H9 (cell line): ENCODE results near the gene SPTBN2. TPM values are rescaled to one million over a fixed set of nuclear protein-coding genes. Genes with fewer than 3 reads are reported as not detected.

ENCODE experiments used
- DNase-seq: peaks from one replicate; pipeline ENCODE4 v3.0.0-alpha.2; 2017
- H2AFZ ChIP-seq: one replicate; pipeline ENCODE4 v1.6.1; 2013; ENCODE audit warnings: mild to moderate bottlenecking, low read length, control low read depth, moderate library complexity
- H2AK5ac ChIP-seq: 2 replicates; pipeline ENCODE4 v1.6.1; 2013; ENCODE audit warnings: low read length, control low read depth, mixed read lengths; ENCODE audit not compliant: insufficient read length
- H2BK120ac ChIP-seq: one replicate; pipeline ENCODE4 v1.6.1; 2013; ENCODE audit warnings: low read depth, mild to moderate bottlenecking, low read length, control low read depth, inconsistent platforms; ENCODE audit not compliant: poor library complexity, severe bottlenecking
- H2BK12ac ChIP-seq: 2 replicates; pipeline ENCODE4 v1.6.1; 2013; ENCODE audit warnings: low read length, control low read depth, mixed read lengths, low read depth; ENCODE audit not compliant: insufficient read length
- H2BK15ac ChIP-seq: 2 replicates; pipeline ENCODE4 v1.6.1; 2013; ENCODE audit warnings: low read depth, low read length, control low read depth
- H2BK20ac ChIP-seq: one replicate; pipeline ENCODE4 v1.6.1; 2013; ENCODE audit warnings: low read depth, mild to moderate bottlenecking, low read length, control low read depth, inconsistent platforms; ENCODE audit not compliant: poor library complexity, severe bottlenecking
- H2BK5ac ChIP-seq: 2 replicates; pipeline ENCODE4 v1.6.1; 2013; ENCODE audit warnings: low read length, control low read depth, mixed read lengths; ENCODE audit not compliant: insufficient read length
- H3K14ac ChIP-seq: 2 replicates; pipeline ENCODE4 v1.6.1; 2013; ENCODE audit warnings: low read length, control low read depth; ENCODE audit not compliant: insufficient read depth
- H3K18ac ChIP-seq: 2 replicates; pipeline ENCODE4 v1.6.1; 2013; ENCODE audit warnings: low read depth, mild to moderate bottlenecking, mixed read lengths, low read length, control low read depth; ENCODE audit not compliant: insufficient read length
- H3K23ac ChIP-seq: 2 replicates; pipeline ENCODE4 v1.6.1; 2013; ENCODE audit warnings: low read length, control low read depth, mixed read lengths, low read depth; ENCODE audit not compliant: insufficient read length
- H3K23me2 ChIP-seq: 2 replicates; pipeline ENCODE4 v1.6.1; 2013; ENCODE audit warnings: low read depth, mild to moderate bottlenecking, mixed read lengths, low read length, control low read depth; ENCODE audit not compliant: insufficient read length, poor library complexity, severe bottlenecking
- H3K27ac ChIP-seq: 2 replicates; pipeline ENCODE4 v1.5.1; 2013; ENCODE audit warnings: low read length, control low read depth, mixed read lengths, low read depth; ENCODE audit not compliant: insufficient read length
- H3K27me3 ChIP-seq: 2 replicates; pipeline ENCODE4 v1.6.1; 2013; ENCODE audit warnings: low read length, control low read depth, inconsistent platforms; ENCODE audit not compliant: insufficient read depth
- H3K4ac ChIP-seq: 2 replicates; pipeline ENCODE4 v1.6.1; 2013; ENCODE audit warnings: low read depth, mild to moderate bottlenecking, control low read depth, inconsistent platforms, low read length, moderate library complexity
- H3K4me1 ChIP-seq: 2 replicates; pipeline ENCODE4 v1.6.1; 2013; ENCODE audit warnings: low read length, control low read depth, inconsistent platforms; ENCODE audit not compliant: insufficient read depth
- H3K4me2 ChIP-seq: 2 replicates; pipeline ENCODE4 v1.6.1; 2013; ENCODE audit warnings: low read length, control low read depth, mixed read lengths; ENCODE audit not compliant: insufficient read length, insufficient read depth
- H3K56ac ChIP-seq: 2 replicates; pipeline ENCODE4 v1.6.1; 2013; ENCODE audit warnings: low read depth, mild to moderate bottlenecking, mixed read lengths, low read length, control low read depth; ENCODE audit not compliant: insufficient read length
- H3K79me1 ChIP-seq: 2 replicates; pipeline ENCODE4 v1.6.1; 2013; ENCODE audit warnings: low read depth, mild to moderate bottlenecking, moderate library complexity, low read length, control low read depth, inconsistent platforms; ENCODE audit not compliant: insufficient read depth, poor library complexity, severe bottlenecking
- H3K79me2 ChIP-seq: 2 replicates; pipeline ENCODE4 v1.6.1; 2013; ENCODE audit warnings: low read length, control low read depth, inconsistent platforms; ENCODE audit not compliant: insufficient read depth
- H3K9ac ChIP-seq: 2 replicates; pipeline ENCODE4 v1.6.1; 2013; ENCODE audit warnings: low read length, control low read depth, mixed read lengths; ENCODE audit not compliant: insufficient read length; ENCODE audit errors: extremely low read depth
- H3K9me3 ChIP-seq: one replicate; pipeline ENCODE4 v1.6.1; 2013; ENCODE audit warnings: low read depth, low read length, inconsistent platforms; ENCODE audit not compliant: control insufficient read depth
- H3T11ph ChIP-seq: one replicate; pipeline ENCODE4 v1.6.1; 2013; ENCODE audit warnings: mild to moderate bottlenecking, low read length, control low read depth, inconsistent platforms
- H4K20me1 ChIP-seq: one replicate; pipeline ENCODE4 v1.6.1; 2013; ENCODE audit not compliant: control insufficient read depth, insufficient read length, insufficient read depth
- H4K5ac ChIP-seq: 2 replicates; pipeline ENCODE4 v1.6.1; 2013; ENCODE audit warnings: low read depth, mild to moderate bottlenecking, mixed read lengths, low read length, control low read depth; ENCODE audit not compliant: insufficient read length
- H4K8ac ChIP-seq: replicated peaks from 2 replicates; pipeline ENCODE4 v1.6.1; 2013; ENCODE audit warnings: low read length, control low read depth, mixed read lengths, low read depth; ENCODE audit not compliant: insufficient read length
- H4K91ac ChIP-seq: 2 replicates; pipeline ENCODE4 v1.6.1; 2013; ENCODE audit warnings: low read depth, mild to moderate bottlenecking, moderate library complexity, mixed read lengths, low read length, control low read depth; ENCODE audit not compliant: insufficient read length
- H3K27ac Mint-ChIP-seq, 3 experiments: 2 replicates in 2 of 3; 3 replicates in 1 of 3; pipeline ENCODE4 v1.8.0; 2020 to 2021; ENCODE audit warnings: mixed read lengths in 3 of 3, mild to moderate bottlenecking in 1 of 3, moderate library complexity in 1 of 3
- H3K27me3 Mint-ChIP-seq: 2 replicates; pipeline ENCODE4 v1.8.0; 2021; ENCODE audit warnings: low read depth, mild to moderate bottlenecking, moderate library complexity, mixed read lengths
- H3K36me3 Mint-ChIP-seq, 3 experiments: 2 replicates in 2 of 3; 3 replicates in 1 of 3; pipeline ENCODE4 v1.8.0; 2020 to 2021; ENCODE audit warnings: low read depth in 3 of 3, mixed read lengths in 3 of 3; ENCODE audit not compliant: insufficient read depth in 1 of 3
- H3K4me1 Mint-ChIP-seq, 2 experiments: 2 replicates each; pipeline ENCODE4 v1.8.0; 2020; ENCODE audit warnings: mixed read lengths in 2 of 2
- H3K4me3 Mint-ChIP-seq, 2 experiments: 2 replicates in 1 of 2; 3 replicates in 1 of 2; pipeline ENCODE4 v1.8.0; 2020 to 2021; ENCODE audit warnings: mild to moderate bottlenecking in 2 of 2, mixed read lengths in 2 of 2, moderate library complexity in 1 of 2
- H3K9me3 Mint-ChIP-seq, 2 experiments: 2 replicates in 1 of 2; 3 replicates in 1 of 2; pipeline ENCODE4 v1.8.0; 2020; ENCODE audit warnings: mild to moderate bottlenecking in 2 of 2, mixed read lengths in 2 of 2, moderate library complexity in 1 of 2
- CTCF ChIP-seq: fragments of 200-600 bp; sonication (generic); conservative IDR thresholded peaks from 3 replicates; pipeline ENCODE4 v1.8.0; 2021; ENCODE audit warnings: antibody characterized with exemption, mild to moderate bottlenecking
- WGBS: extraction: QIAGEN DNeasy Blood & Tissue Kit; methylation state at CpG from one replicate; pipeline ENCODE4 v1.1.7; 2013; ENCODE audit warnings: missing lambda C conversion rate, low lambda C conversion rate, mixed read lengths; ENCODE audit not compliant: insufficient read length; ENCODE audit errors: extremely low coverage; 5-methylcytosine and 5-hydroxymethylcytosine counted together
- total RNA-seq: library from RNA; stranded (reverse); gene quantifications from 2 replicates; pipeline ENCODE4 v1.2.1, GENCODE V29; 2021

The SPTBN2 gene
- total RNA-seq, 1 experiment from 2014 or later, result 80.4 TPM

GRCh38 chr11:66646828-66647227, 82.2 kb downstream of the SPTBN2 start:
- no peak overlapping the region for H3T11ph ChIP-seq
- H3K27me3 ChIP-seq, result no peaks in the 10 kb centered on the region
- no peak overlapping the region for H2BK5ac ChIP-seq
- no peak overlapping the region for H2BK12ac ChIP-seq
- H2AK5ac ChIP-seq, result no peak overlapping the region
- no peak overlapping the region for H2AFZ ChIP-seq
- H3K79me2 ChIP-seq, result peaks cover 44% of the 10 kb centered on the region
- H3K4me3 Mint-ChIP-seq, result no peak overlapping the region
- no peak overlapping the region for H3K18ac ChIP-seq
- no peaks in the 10 kb centered on the region for H3K9me3 Mint-ChIP-seq
- H3K9me3 ChIP-seq, result no peaks in the 10 kb centered on the region
- no peaks in the 10 kb centered on the region for H3K4me1 ChIP-seq
- no peak overlapping the region for H2BK20ac ChIP-seq
- H3K23ac ChIP-seq, result no peak overlapping the region
- no peak overlapping the region for H3K56ac ChIP-seq
- H4K5ac ChIP-seq, result no peak overlapping the region
- no peak overlapping the region for H3K9ac ChIP-seq
- H4K20me1 ChIP-seq, result no peaks in the 10 kb centered on the region
- H3K23me2 ChIP-seq, result no peaks in the 10 kb centered on the region
- no peak overlapping the region for H2BK120ac ChIP-seq
- no peak for DNase-seq
- H4K91ac ChIP-seq, result no peak overlapping the region
- H3K4ac ChIP-seq, result no peak overlapping the region
- TF ChIP-seq CTCF, result no peak
- peaks cover 75 to 95% (median 93%) of the 10 kb centered on the region in 3 experiments for H3K36me3 Mint-ChIP-seq
- H3K79me1 ChIP-seq, result peaks cover 2% of the 10 kb centered on the region
- no peak overlapping the region for H3K14ac ChIP-seq
- no peak overlapping the region for H4K8ac ChIP-seq
- peaks cover 40 to 44% of the 10 kb centered on the region in 2 experiments for H3K4me1 Mint-ChIP-seq
- H2BK15ac ChIP-seq, result no peak overlapping the region
- H3K27ac ChIP-seq, result no peak overlapping the region
- H3K27ac Mint-ChIP-seq, result peak overlapping the region in 1 of 3 experiments; percentile 71; a peak in 2 of 7 replicates
- no peak overlapping the region for H3K4me2 ChIP-seq
- no CpG with 5 or more reads among the region's 4 CpGs for WGBS
- H3K27me3 Mint-ChIP-seq, result no peaks in the 10 kb centered on the region
